Suppressor macrophage treated with lipopolysaccharide for 4 hours (primary cell): ENCODE measurements around the gene RAB37.

ENCODE experiments used
- DNase-seq: peaks from one replicate; pipeline ENCODE4 v3.0.0-alpha.2; 2020

RAB37 gene

GRCh38 chr17:74746922-74747321 lies 9.9 kb downstream of the RAB37 start:
- peak; percentile 55 for DNase-seq

- DNase-seq = no peak
Observed at GRCh38 chr17:74748279-74748528, 11.1 kb downstream of the RAB37 start.

- DNase-seq = peak; percentile 99
Observed at GRCh38 chr17:74748529-74749278, 11.6 kb downstream of the RAB37 start, which contains the start of gene NHERF1. NHERF1 (plus strand) TSS chr17:74748628; CDS start chr17:74748847, 219 bp downstream.

GRCh38 chr17:74749279-74750038 lies 12.4 kb downstream of the RAB37 start:
- no peak for DNase-seq

GRCh38 chr17:74750039-74750326 lies 12.9 kb downstream of the RAB37 start:
- no peak for DNase-seq

- DNase-seq = no peak
Observed at GRCh38 chr17:74750327-74751069, 13.4 kb downstream of the RAB37 start.

- DNase-seq = no peak
Observed at GRCh38 chr17:74752415-74752814, 15.4 kb downstream of the RAB37 start.

- DNase-seq = no peak
Observed at GRCh38 chr17:74752822-74753401, 15.9 kb downstream of the RAB37 start.

GRCh38 chr17:74754832-74755231 lies 17.8 kb downstream of the RAB37 start:
- DNase-seq = no peak

- DNase-seq = no peak
Observed at GRCh38 chr17:74755533-74755932, 18.5 kb downstream of the RAB37 start.

- DNase-seq = no peak
Observed at GRCh38 chr17:74756891-74757290, 19.8 kb downstream of the RAB37 start.

- no peak for DNase-seq
Observed at GRCh38 chr17:74757502-74757901, 20.4 kb downstream of the RAB37 start.

- no peak for DNase-seq
Observed at GRCh38 chr17:74757931-74758847, 21.1 kb downstream of the RAB37 start.

- no peak for DNase-seq
Observed at GRCh38 chr17:74758848-74759168, 21.8 kb downstream of the RAB37 start.

- DNase-seq = no peak
Observed at GRCh38 chr17:74759243-74759801, 22.3 kb downstream of the RAB37 start.

- no peak for DNase-seq
Observed at GRCh38 chr17:74759941-74760340, 22.9 kb downstream of the RAB37 start.

- no peak for DNase-seq
Observed at GRCh38 chr17:74760404-74761105, 23.5 kb downstream of the RAB37 start.

- DNase-seq = no peak
Observed at GRCh38 chr17:74761419-74761818, 24.4 kb downstream of the RAB37 start.

GRCh38 chr17:74761931-74762330 lies 24.9 kb downstream of the RAB37 start:
- DNase-seq = no peak

GRCh38 chr17:74763565-74764387 lies 26.7 kb downstream of the RAB37 start:
- no peak for DNase-seq

- no peak for DNase-seq
Observed at GRCh38 chr17:74764751-74765286, 27.8 kb downstream of the RAB37 start.
